C4-2B (cell line): ENCODE data around the gene RNF213.

Experiments
- H3K27ac ChIP-seq: fragments of 450-650 bp; 2 replicates; pipeline ENCODE4 v1.5.1; 2017
- ZFX ChIP-seq: fragments of 450-650 bp; IDR thresholded peaks from 2 replicates; pipeline ENCODE4 v1.6.1; 2017
- TF ChIP-seq, protein P1 (sequence below): fragments of 450-650 bp; conservative IDR thresholded peaks from 2 replicates; pipeline ENCODE4 v1.5.1; 2017; ENCODE audit warnings: mild to moderate bottlenecking

The RNF213 gene

GRCh38 chr17:80442323-80442659 lies 181.6 kb downstream of the RNF213 start:
- no peak for TF ChIP-seq ZFX
- TF ChIP-seq, protein P1, sequence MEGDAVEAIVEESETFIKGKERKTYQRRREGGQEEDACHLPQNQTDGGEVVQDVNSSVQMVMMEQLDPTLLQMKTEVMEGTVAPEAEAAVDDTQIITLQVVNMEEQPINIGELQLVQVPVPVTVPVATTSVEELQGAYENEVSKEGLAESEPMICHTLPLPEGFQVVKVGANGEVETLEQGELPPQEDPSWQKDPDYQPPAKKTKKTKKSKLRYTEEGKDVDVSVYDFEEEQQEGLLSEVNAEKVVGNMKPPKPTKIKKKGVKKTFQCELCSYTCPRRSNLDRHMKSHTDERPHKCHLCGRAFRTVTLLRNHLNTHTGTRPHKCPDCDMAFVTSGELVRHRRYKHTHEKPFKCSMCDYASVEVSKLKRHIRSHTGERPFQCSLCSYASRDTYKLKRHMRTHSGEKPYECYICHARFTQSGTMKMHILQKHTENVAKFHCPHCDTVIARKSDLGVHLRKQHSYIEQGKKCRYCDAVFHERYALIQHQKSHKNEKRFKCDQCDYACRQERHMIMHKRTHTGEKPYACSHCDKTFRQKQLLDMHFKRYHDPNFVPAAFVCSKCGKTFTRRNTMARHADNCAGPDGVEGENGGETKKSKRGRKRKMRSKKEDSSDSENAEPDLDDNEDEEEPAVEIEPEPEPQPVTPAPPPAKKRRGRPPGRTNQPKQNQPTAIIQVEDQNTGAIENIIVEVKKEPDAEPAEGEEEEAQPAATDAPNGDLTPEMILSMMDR = no peak
- H3K27ac ChIP-seq = no peak overlapping the region

GRCh38 chr17:80442764-80443163 lies 182.1 kb downstream of the RNF213 start:
- TF ChIP-seq, protein P1 = no peak
- no peak for TF ChIP-seq ZFX
- H3K27ac ChIP-seq = no peak overlapping the region

DNA sequence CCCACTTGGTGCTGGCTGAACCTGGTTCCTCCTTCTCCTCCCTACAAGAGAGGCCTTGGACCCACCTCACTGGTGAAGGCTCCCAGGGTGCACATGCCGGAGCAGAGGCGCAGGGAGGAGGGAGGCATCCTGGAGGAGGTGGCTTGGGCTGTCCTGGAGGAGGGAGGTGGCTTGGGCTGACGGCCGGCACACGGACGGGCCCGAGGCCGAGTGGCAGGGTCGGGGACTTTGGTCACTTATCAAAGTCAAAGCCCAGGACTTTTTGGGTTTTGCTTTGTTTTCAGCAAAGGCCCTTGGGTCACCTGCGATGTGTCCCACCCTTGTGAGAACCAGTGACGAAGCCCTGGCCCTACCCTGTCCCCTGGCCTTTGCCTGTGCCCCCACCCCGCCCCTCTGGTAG lies 182.8 kb downstream of the RNF213 start:
- no peak for TF ChIP-seq ZFX
- TF ChIP-seq, protein P1 = no peak

GRCh38 chr17:80443916-80444643 lies 183.4 kb downstream of the RNF213 start:
- H3K27ac ChIP-seq = no peak overlapping the region
- TF ChIP-seq, protein P1 = no peak
- TF ChIP-seq ZFX = no peak

More for the DNA sequence above, 182.8 kb downstream of the RNF213 start:
- no peak overlapping the region for H3K27ac ChIP-seq

GRCh38 chr17:80444644-80444979 lies 184.0 kb downstream of the RNF213 start:
- no peak for TF ChIP-seq ZFX
- TF ChIP-seq, protein P1 = no peak
- no peak overlapping the region for H3K27ac ChIP-seq

DNA sequence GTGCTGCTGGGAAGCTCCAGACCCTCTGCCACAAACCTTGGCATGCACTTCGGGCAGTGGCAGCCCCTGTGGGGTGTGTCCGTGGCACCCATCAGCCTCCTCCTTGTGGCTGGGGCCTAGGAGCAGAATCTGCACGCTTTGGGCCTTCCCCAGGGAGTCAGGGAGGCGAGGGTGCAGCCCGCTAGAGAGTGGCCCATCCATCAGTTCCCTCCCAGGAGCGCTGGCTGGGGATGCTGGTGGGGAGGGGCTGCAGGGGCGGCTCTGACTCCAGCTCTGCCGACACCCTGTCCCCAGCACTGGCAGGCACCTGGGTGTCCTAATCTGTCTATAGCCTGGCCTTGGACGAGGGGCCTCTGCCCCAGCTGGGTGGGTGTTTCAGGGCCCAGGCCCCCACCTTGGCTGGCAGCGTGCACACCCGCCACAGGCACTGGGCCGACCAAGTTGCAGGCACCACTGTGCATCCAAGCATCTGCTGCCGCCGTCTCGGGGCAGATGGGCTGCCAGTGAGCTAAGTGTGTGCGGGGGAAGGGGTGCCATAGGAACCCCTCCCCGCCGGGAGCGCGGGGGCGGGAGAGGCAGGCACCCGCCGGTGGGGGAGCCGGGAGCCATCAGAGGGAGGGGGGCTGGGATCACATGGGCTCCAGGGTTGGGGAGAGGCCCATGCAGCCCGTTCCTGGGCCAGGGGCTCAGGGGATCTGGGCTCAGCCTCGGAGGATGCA lies 184.5 kb downstream of the RNF213 start:
- TF ChIP-seq, protein P1 = no peak
- TF ChIP-seq ZFX = no peak
- no peak overlapping the region for H3K27ac ChIP-seq

DNA sequence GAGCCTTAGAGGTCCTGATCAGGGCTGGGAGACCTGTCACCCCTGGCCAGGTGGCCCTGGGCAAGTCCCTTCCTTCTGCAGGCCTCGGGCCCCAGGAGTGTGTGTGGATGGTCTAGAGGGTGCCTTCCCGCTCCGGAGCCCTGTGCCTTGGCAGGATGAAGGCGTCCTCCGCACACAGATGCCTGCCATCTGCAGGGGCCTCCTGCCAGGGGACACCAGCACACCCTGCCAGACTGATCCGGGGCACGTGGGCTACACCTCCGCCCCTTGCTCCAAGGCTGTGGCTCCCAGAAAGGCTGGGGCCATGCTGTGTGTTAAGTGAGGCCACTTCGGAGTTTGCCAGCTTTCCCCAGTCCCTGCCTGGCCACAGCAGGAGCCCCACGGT lies 185.1 kb downstream of the RNF213 start:
- H3K27ac ChIP-seq = no peak overlapping the region
- no peak for TF ChIP-seq ZFX
- TF ChIP-seq, protein P1 = no peak
